Thyroid gland (tissue), 4 donors: ENCODE data around the gene PLIN5.

Source experiments
- CTCF ChIP-seq, 6 experiments: fragments of 200-600 bp in 3 of 6; fragments of 450-650 bp in 3 of 6; sonication (generic) in 3 of 6; IDR thresholded peaks; one replicate each; pipeline ENCODE4 v1.5.1; 2016 to 2019; ENCODE audit warnings: antibody characterized with exemption in 6 of 6, mild to moderate bottlenecking in 2 of 6, inconsistent platforms in 1 of 6, moderate library complexity in 1 of 6
- POLR2A ChIP-seq, 2 donors: fragments of 450-650 bp; IDR thresholded peaks; one replicate each; pipeline ENCODE4 v1.6.1; 2017; ENCODE audit warnings: antibody characterized with exemption in 2 of 2, mild to moderate bottlenecking in 2 of 2, moderate library complexity in 1 of 2

- TF ChIP-seq CTCF (IDR thresholded peaks at IDR 0.05) (no peak), POLR2A (IDR thresholded peaks at IDR 0.05) (no peak)
These were observed 29.2 kb downstream of the PLIN5 start for GRCh38 chr19:4505570-4506448.
